ENCODE results near the gene FEM1A.
"Not testable (repeated sequence)": the region's sequence is repeated elsewhere in the genome, so short reads cannot be mapped to it uniquely, and the experiment has no call there.

The FEM1A gene

GRCh38 chr19:4763021-4763420, 28.5 kb upstream of the FEM1A start:
- ATAC-seq (no peak), DNase-seq (ENCODE audit: low spot score in 2 of 2) (no peak)
- Mint-ChIP-seq H3K4me3 (no peak overlapping the region), H3K36me3 (no peaks in the 10 kb centered on the region), H3K4me1 (no peaks in the 10 kb centered on the region), H3K27ac (no peak overlapping the region), H3K9me3 (no peaks in the 10 kb centered on the region)

DNA sequence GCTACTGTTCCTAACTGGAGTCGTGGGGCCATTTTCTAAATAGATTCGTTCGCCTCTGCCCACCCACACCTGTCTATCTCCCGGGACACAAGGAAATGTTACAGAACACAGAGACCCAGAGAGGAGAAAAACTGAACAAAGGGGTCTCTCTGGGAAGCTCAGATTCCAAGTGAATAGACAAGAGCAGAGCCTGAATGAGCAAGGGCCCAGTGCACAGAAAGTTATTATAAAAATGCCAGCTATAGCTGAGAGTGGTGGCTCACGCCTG, 27.2 kb upstream of the FEM1A start:
- Mint-ChIP-seq H3K27ac (no peak overlapping the region), H3K36me3 (no peaks in the 10 kb centered on the region), H3K4me1 (no peaks in the 10 kb centered on the region), H3K4me3 (no peak overlapping the region), H3K9me3 (no peaks in the 10 kb centered on the region)
- DNase-seq (ENCODE audit: low spot score in 2 of 2) (no peak), ATAC-seq (no peak)

- peak; percentile 75 to 90 for DNase-seq (ENCODE audit: low spot score in 2 of 2)
- no peaks in the 10 kb centered on the region for H3K9me3 Mint-ChIP-seq
- peaks cover 5% of the 10 kb centered on the region for H3K36me3 Mint-ChIP-seq
- no peaks in the 10 kb centered on the region for H3K4me1 Mint-ChIP-seq
- H3K4me3 Mint-ChIP-seq, result no peak overlapping the region
- H3K27ac Mint-ChIP-seq, result no peak overlapping the region
- peak; percentile 67 for ATAC-seq
Measured at GRCh38 chr19:4768934-4769777, 22.4 kb upstream of the FEM1A start.

DNA sequence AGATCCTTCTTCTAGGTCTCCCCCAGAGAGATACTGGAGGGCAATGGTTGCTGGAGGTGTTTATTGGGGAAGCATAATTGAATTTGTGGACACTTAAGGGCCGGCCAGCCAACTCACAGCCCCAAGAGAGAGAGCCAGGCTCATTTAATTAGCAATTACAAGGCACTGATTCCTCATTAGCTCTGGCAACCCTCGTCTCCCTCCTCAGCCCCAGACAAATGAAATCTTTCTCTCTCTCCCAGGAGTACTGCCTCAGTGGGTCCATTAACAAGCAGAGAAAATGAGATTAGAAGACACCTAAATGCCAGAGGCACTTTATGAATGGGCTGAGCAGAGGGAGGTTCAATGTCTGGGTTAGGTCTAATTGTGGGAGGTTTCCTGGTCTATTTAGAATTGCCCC, 19.0 kb upstream of the FEM1A start:
- no peak for DNase-seq (ENCODE audit: low spot score in 2 of 2)
- H3K36me3 Mint-ChIP-seq, result peaks cover 5% of the 10 kb centered on the region

DNA sequence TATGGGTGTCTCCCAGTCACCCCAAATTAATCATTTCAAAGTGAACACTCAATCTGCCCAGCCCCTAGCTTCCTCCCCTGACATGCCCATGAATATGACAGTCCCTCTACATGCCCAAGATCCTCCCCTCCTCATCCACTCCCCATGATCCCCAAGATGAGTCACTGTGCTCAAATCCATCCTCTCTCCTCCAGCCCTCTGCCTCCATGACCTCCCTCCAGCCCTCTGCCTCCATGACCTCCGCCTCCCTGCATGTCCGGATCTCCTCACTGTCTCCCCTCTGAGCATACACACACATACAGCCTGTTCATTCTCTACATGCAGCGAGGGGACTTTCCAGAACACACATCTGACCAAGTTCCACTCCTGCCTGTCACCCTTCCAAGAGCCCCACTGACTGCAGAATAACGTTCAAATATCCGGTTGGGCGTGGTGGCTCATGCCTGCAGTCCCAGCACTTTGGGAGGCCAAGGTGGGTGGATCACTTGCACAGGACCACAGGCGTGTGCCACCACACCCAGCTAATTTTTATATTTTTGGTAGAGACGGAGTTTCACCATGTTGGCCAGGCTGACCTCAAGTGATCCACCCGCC, 18.4 kb upstream of the FEM1A start:
- H3K4me3 Mint-ChIP-seq, result no peak overlapping the region
- H3K27ac Mint-ChIP-seq, result no peak overlapping the region
- ATAC-seq (no peak), DNase-seq (ENCODE audit: low spot score in 2 of 2) (no peak)
- H3K9me3 Mint-ChIP-seq, result no peaks in the 10 kb centered on the region
- peaks cover 5% of the 10 kb centered on the region for H3K36me3 Mint-ChIP-seq
- H3K4me1 Mint-ChIP-seq, result no peaks in the 10 kb centered on the region

More for the DNA sequence above, 19.0 kb upstream of the FEM1A start:
- ATAC-seq, result no peak
- no peak overlapping the region for H3K4me3 Mint-ChIP-seq
- H3K4me1 Mint-ChIP-seq, result no peaks in the 10 kb centered on the region
- H3K9me3 Mint-ChIP-seq, result no peaks in the 10 kb centered on the region
- H3K27ac Mint-ChIP-seq, result no peak overlapping the region

- H3K27ac Mint-ChIP-seq, result no peak overlapping the region
- H3K9me3 Mint-ChIP-seq, result no peaks in the 10 kb centered on the region
- no peak overlapping the region for H3K4me3 Mint-ChIP-seq
- no peak for ATAC-seq
- no peaks in the 10 kb centered on the region for H3K4me1 Mint-ChIP-seq
- peaks cover 5% of the 10 kb centered on the region for H3K36me3 Mint-ChIP-seq
- DNase-seq (ENCODE audit: low spot score in 2 of 2), result no peak
Measured at GRCh38 chr19:4774136-4774535, 17.4 kb upstream of the FEM1A start.

DNA sequence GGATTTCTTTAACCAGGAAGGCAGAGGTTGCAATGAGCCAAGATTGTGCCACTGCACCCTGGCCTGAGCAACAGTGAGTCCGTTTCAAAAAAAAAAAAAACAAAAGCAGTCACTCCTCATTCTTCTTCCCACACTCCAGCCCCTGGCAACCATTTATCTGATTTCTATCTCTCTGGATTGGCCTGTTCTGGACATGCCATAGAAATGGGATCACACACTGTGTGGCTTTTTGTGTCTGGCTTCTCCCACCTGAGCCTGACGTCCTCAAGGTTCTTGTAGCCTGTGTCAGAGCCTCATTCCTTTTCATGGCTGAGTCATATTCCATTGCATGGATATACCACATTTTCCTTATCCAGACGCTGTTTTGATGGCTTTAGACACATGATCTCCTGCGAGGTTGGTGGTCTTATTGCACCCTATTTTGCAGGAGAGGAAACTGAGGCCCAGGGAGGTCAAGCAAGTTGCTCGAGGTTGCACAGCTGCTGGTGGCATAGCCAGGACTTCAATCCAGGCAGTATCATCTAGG, 15.8 kb upstream of the FEM1A start:
- no peaks in the 10 kb centered on the region for H3K9me3 Mint-ChIP-seq
- H3K4me3 Mint-ChIP-seq, result no peak overlapping the region
- no peaks in the 10 kb centered on the region for H3K4me1 Mint-ChIP-seq
- DNase-seq (ENCODE audit: low spot score in 2 of 2), result no peak
- H3K36me3 Mint-ChIP-seq, result no peaks in the 10 kb centered on the region
- H3K27ac Mint-ChIP-seq, result no peak overlapping the region
- ATAC-seq, result no peak

GRCh38 chr19:4776436-4777211, 14.9 kb upstream of the FEM1A start:
- DNase-seq (ENCODE audit: low spot score in 2 of 2), result no peak
- no peaks in the 10 kb centered on the region for H3K4me1 Mint-ChIP-seq
- no peak for ATAC-seq
- H3K36me3 Mint-ChIP-seq, result no peaks in the 10 kb centered on the region
- no peaks in the 10 kb centered on the region for H3K9me3 Mint-ChIP-seq
- H3K27ac Mint-ChIP-seq, result no peak overlapping the region
- no peak overlapping the region for H3K4me3 Mint-ChIP-seq

GRCh38 chr19:4778124-4778523, 13.4 kb upstream of the FEM1A start:
- H3K27ac Mint-ChIP-seq; H3K4me1 Mint-ChIP-seq; DNase-seq (ENCODE audit: low spot score in 2 of 2); ATAC-seq; H3K9me3 Mint-ChIP-seq; H3K4me3 Mint-ChIP-seq; H3K36me3 Mint-ChIP-seq: not testable (repeated sequence)

DNA sequence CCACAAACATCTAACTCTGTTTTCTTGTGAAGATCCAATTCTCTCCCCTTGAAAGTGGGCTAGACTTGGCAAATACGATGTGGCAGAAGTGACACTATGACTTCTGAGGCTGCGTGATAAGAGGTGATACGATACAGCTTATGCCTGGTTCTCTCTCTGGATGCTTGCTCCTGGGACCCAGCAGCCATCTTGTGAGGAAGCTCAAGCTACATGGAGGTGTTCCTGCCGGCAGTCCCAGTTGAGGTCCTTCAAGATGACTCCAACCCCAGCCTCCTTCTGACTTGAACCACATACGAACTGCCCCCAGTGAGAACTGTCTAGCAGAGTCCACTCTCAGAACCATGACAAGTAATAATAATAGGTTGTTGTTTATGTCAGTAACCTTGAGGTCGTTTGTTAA, 10.7 kb upstream of the FEM1A start:
- no peaks in the 10 kb centered on the region for H3K4me1 Mint-ChIP-seq
- H3K9me3 Mint-ChIP-seq, result no peaks in the 10 kb centered on the region
- DNase-seq (ENCODE audit: low spot score in 2 of 2) (no peak), ATAC-seq (no peak)
- H3K4me3 Mint-ChIP-seq, result no peak overlapping the region
- H3K27ac Mint-ChIP-seq, result no peak overlapping the region
- H3K36me3 Mint-ChIP-seq, result no peaks in the 10 kb centered on the region

DNA sequence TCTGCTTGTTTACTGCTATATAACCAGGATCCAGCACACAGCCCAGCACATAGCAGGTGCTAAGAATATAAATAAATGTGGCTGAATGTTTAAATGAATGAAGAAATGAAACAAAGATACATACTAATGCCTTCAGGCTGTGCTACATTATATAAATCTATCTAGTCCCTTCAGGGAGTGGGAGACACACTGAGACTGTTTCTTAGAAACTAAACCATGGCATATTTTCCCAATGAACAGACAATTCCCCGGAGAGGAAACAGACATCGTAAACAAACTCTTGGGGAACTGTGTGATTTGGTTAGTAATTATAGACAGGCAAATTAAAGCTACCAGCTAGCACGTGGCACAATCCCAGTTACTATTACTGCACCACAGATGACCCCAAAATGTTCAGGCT, 9.7 kb upstream of the FEM1A start:
- H3K36me3 Mint-ChIP-seq, result no peaks in the 10 kb centered on the region
- no peak overlapping the region for H3K4me3 Mint-ChIP-seq
- H3K27ac Mint-ChIP-seq, result no peak overlapping the region
- H3K9me3 Mint-ChIP-seq, result no peaks in the 10 kb centered on the region
- ATAC-seq (no peak), DNase-seq (ENCODE audit: low spot score in 2 of 2) (no peak)
- no peaks in the 10 kb centered on the region for H3K4me1 Mint-ChIP-seq

- H3K36me3 Mint-ChIP-seq; DNase-seq (ENCODE audit: low spot score in 2 of 2); ATAC-seq; H3K27ac Mint-ChIP-seq; H3K4me3 Mint-ChIP-seq; H3K4me1 Mint-ChIP-seq; H3K9me3 Mint-ChIP-seq: not testable (repeated sequence)
Measured at GRCh38 chr19:4786412-4787016, 5.0 kb upstream of the FEM1A start.

GRCh38 chr19:4792019-4792865, 708 bp downstream of the FEM1A start:
- H3K27ac Mint-ChIP-seq, result peak overlapping the region; percentile 90
- H3K4me1 Mint-ChIP-seq, result peaks cover 39% of the 10 kb centered on the region
- H3K36me3 Mint-ChIP-seq, result peaks cover 54% of the 10 kb centered on the region
- ATAC-seq; H3K9me3 Mint-ChIP-seq; DNase-seq (ENCODE audit: low spot score in 2 of 2): not testable (repeated sequence)
- H3K4me3 Mint-ChIP-seq, result peak overlapping the region; percentile 79

- H3K4me1 Mint-ChIP-seq, result peaks cover 39% of the 10 kb centered on the region
- H3K36me3 Mint-ChIP-seq, result peaks cover 60% of the 10 kb centered on the region
- not testable (repeated sequence) for DNase-seq (ENCODE audit: low spot score in 2 of 2); H3K9me3 Mint-ChIP-seq; ATAC-seq
- H3K27ac Mint-ChIP-seq, result peak overlapping the region; percentile 90
- peak overlapping the region; percentile 79 for H3K4me3 Mint-ChIP-seq
Measured at GRCh38 chr19:4792866-4793195, 1.3 kb downstream of the FEM1A start.

GRCh38 chr19:4793278-4793677, 1.7 kb downstream of the FEM1A start:
- not testable (repeated sequence) for H3K27ac Mint-ChIP-seq; H3K9me3 Mint-ChIP-seq; DNase-seq (ENCODE audit: low spot score in 2 of 2); ATAC-seq
- peaks cover 39% of the 10 kb centered on the region for H3K4me1 Mint-ChIP-seq
- H3K4me3 Mint-ChIP-seq, result peak overlapping the region; percentile 79
- peaks cover 65% of the 10 kb centered on the region for H3K36me3 Mint-ChIP-seq
